ENCODE results near the gene MPV17.

- TF ChIP-seq EZH2 (IDR thresholded peaks at IDR 0.05; ENCODE audit: low read length) (no peak), CTCF (optimal IDR thresholded peaks at IDR 0.05 in 1 of 3, IDR thresholded peaks at IDR 0.05 in 1 of 3, conservative IDR thresholded peaks at IDR 0.05 in 1 of 3; ENCODE audit: extremely low read depth in 1 of 3, insufficient read depth in 2 of 3, low read length in 3 of 3) (no peak)
Measured at GRCh38 chr2:27290549-27290948, 32.3 kb downstream of the MPV17 start.
